Measurements from ENCODE around the gene CNPY3. TPM values are rescaled to one million over a fixed set of nuclear protein-coding genes. Genes with fewer than 3 reads are reported as not detected.

Gene CNPY3
- total RNA-seq, 4 donors from 2014 or later = 27.8 to 101 (median 47.9) TPM

DNA sequence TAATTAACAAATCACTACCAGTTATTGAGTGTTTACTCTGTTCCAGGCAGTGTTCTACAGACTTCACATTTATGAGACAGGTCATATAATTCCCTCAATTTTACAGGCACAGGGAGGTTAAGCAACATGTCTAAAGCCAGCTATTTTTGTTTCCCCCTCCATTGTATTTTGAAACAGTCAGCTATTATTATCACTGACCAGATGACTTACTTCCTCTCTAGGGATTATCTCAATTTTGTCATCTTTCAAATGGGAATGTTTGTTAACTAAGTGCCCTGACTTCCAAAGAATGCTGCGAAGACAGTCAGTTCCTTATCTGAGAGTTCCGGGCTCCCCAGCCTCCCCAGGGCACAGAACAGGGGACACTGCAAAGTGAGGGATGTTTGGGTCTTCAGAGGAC is 5.6 kb upstream of the CNPY3 start:
- no peak for TF ChIP-seq POLR2A (IDR thresholded peaks at IDR 0.05)
- TF ChIP-seq, protein P1, sequence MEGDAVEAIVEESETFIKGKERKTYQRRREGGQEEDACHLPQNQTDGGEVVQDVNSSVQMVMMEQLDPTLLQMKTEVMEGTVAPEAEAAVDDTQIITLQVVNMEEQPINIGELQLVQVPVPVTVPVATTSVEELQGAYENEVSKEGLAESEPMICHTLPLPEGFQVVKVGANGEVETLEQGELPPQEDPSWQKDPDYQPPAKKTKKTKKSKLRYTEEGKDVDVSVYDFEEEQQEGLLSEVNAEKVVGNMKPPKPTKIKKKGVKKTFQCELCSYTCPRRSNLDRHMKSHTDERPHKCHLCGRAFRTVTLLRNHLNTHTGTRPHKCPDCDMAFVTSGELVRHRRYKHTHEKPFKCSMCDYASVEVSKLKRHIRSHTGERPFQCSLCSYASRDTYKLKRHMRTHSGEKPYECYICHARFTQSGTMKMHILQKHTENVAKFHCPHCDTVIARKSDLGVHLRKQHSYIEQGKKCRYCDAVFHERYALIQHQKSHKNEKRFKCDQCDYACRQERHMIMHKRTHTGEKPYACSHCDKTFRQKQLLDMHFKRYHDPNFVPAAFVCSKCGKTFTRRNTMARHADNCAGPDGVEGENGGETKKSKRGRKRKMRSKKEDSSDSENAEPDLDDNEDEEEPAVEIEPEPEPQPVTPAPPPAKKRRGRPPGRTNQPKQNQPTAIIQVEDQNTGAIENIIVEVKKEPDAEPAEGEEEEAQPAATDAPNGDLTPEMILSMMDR (IDR thresholded peaks at IDR 0.05) = no peak
- H3K27me3 ChIP-seq = no peaks in the 10 kb centered on the region
- no peak for DNase-seq
- H3K36me3 ChIP-seq = no peaks in the 10 kb centered on the region
- H3K4me3 ChIP-seq = no peak overlapping the region
- peaks cover 0 to 7% (median 0%) of the 10 kb centered on the region in 4 donors for H3K4me1 ChIP-seq
- H3K9me3 ChIP-seq = no peaks in the 10 kb centered on the region
- H3K27ac ChIP-seq = no peak overlapping the region

DNA sequence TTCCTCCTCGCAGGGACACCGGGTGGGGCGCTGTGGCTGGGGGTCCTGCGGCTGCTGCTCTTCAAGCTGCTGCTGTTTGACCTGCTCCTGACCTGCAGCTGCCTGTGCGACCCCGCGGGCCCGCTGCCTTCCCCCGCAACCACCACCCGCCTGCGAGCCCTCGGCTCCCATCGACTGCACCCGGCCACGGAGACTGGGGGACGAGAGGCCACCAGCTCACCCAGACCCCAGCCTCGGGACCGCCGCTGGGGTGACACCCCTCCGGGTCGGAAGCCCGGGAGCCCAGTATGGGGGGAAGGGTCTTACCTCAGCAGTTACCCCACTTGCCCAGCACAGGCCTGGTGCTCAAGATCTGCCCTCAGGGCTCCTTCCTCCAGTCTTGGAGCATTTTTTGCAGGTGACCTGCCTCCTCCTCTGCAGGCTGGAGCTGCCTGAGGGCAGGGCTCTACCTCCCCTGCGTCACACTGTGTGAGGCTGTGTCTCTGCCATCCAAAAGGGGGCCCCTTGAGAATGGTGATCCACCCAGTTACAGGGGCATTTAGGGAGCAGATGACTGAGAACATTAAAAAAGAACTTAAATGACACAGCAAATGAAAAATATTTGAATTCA is 3.9 kb upstream of the CNPY3 start:
- Histone ChIP-seq H3K27me3 (no peaks in the 10 kb centered on the region), H3K36me3 (no peaks in the 10 kb centered on the region), H3K9me3 (no peaks in the 10 kb centered on the region), H3K4me3 (no peak overlapping the region), H3K27ac (no peak overlapping the region), H3K4me1 (peaks cover 0 to 7% (median under 1%) of the 10 kb centered on the region in 4 donors)
- DNase-seq = no peak
- TF ChIP-seq POLR2A (IDR thresholded peaks at IDR 0.05) = no peak
- TF ChIP-seq, protein P1 (IDR thresholded peaks at IDR 0.05) = no peak

DNA sequence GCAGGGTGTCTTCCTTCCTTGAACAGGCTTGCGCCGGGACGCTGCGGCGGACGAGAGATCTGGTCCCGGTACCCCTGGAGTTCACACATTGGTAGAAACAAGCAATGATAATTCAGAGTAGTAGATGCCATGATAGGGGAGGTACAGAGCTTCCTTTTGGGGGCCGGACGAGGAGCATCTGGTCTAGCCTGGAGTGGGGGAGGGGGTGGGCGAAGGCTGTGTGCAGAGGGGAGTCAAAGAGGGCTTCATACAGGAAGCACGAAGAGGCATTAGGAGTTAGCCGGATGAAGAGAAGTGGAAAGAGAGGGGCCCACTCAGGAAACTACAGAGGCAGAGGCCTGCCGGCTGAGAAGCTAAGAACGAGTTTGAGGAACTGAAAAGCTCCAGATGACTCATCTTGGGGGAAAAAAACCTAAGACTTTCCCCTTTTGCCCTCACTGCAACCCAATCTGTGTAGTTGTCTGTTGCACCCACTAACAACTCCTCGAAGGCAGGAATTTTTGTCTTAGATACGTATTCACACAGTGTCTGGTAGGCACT is 611 bp downstream of the CNPY3 start:
- no peak for TF ChIP-seq POLR2A (IDR thresholded peaks at IDR 0.05)
- TF ChIP-seq, protein P1 (IDR thresholded peaks at IDR 0.05) = no peak
- H3K4me1 ChIP-seq = peaks cover 0 to 32% (median 10%) of the 10 kb centered on the region in 4 donors
- peak overlapping the region; percentile 64 to 89 (median 76) for H3K4me3 ChIP-seq
- peak overlapping the region; percentile 85 to 98 (median 93) for H3K27ac ChIP-seq
- no peaks in the 10 kb centered on the region for H3K9me3 ChIP-seq
- peak in 2 of 3 donors; percentile 83 to 84 for DNase-seq
- H3K27me3 ChIP-seq = no peaks in the 10 kb centered on the region
- H3K36me3 ChIP-seq = peaks cover 0 to 15% (median 0%) of the 10 kb centered on the region in 3 donors

DNA sequence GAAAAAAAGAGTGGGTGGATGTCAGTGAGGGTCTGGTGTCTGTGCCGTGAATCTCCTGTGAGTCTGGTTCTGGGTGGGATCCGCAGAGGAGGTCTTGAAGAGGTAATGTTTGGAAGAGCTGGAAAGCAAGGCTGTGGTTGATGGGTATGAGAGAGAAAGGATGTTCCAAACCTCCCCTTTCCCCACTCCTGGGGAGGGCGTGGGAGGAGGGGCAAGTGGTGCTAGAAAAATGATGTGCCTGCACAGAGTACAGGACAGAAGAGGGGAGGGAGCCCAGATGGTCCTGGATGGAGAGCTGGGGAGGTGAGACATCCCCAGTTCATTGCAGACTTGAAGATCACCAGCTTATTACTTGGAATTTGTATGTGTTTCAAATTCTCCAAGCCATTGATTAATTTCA is 3.1 kb downstream of the CNPY3 start:
- H3K27ac ChIP-seq = peak overlapping the region in 2 of 4 donors; percentile 8 to 98
- DNase-seq = no peak
- H3K9me3 ChIP-seq = no peaks in the 10 kb centered on the region
- TF ChIP-seq, protein P1 (IDR thresholded peaks at IDR 0.05) = no peak
- TF ChIP-seq POLR2A (IDR thresholded peaks at IDR 0.05) = no peak
- H3K4me1 ChIP-seq = peaks cover 0 to 32% (median 13%) of the 10 kb centered on the region in 4 donors
- peak overlapping the region in 1 of 4 donors; percentile 89 for H3K4me3 ChIP-seq
- H3K36me3 ChIP-seq = peaks cover 0 to 39% (median 0%) of the 10 kb centered on the region in 3 donors
- H3K27me3 ChIP-seq = no peaks in the 10 kb centered on the region

DNA sequence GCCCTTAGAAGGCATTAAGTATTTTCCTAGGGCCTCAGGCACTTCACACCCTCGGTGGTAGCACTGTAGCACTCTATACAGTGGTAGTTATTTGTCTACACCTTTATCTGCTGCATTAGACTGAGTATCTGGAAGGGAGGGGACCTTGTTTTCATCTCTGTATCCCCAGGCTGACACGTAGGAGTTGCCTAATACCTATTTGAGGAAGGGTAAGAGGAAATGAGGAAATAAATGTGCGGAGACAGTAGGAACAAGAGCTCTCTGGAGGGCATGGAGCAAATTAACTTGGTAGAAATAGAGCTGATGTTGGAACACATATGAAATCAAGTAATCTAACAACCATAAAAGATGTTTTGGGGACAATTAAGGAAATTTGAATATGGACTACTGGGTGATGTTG is 3.9 kb downstream of the CNPY3 start:
- peak overlapping the region in 1 of 4 donors; percentile 26 for H3K27ac ChIP-seq
- H3K4me1 ChIP-seq = peaks cover 0 to 32% (median 12%) of the 10 kb centered on the region in 4 donors
- no peak for TF ChIP-seq POLR2A (IDR thresholded peaks at IDR 0.05)
- TF ChIP-seq, protein P1 (IDR thresholded peaks at IDR 0.05) = no peak
- no peak for DNase-seq
- H3K4me3 ChIP-seq = no peak overlapping the region
- H3K9me3 ChIP-seq = no peaks in the 10 kb centered on the region
- H3K36me3 ChIP-seq = peaks cover 0 to 47% (median 0%) of the 10 kb centered on the region in 3 donors
- no peaks in the 10 kb centered on the region for H3K27me3 ChIP-seq

Measured in Peyer's patch (tissue), 4 donors.